GM19467 (cell line): ENCODE results near the gene SORCS3.

Experiments
- ATAC-seq: cut with Tn5 transposase; IDR thresholded peaks from one replicate; pipeline ENCODE4 v1.9.1; 2021; ENCODE audit warnings: mild to moderate bottlenecking, moderate library complexity; ENCODE audit not compliant: unreplicated experiment

The SORCS3 gene

GRCh38 chr10:104641187-104641936 is at the start of gene SORCS3:
Gene SORCS3 (plus strand): TSS chr10:104641290.
- ATAC-seq, result no peak

GRCh38 chr10:104591441-104591840 is 49.6 kb upstream of the SORCS3 start:
- ATAC-seq, result no peak

- ATAC-seq, result no peak
Observed at GRCh38 chr10:104601166-104601565, 39.9 kb upstream of the SORCS3 start.

- no peak for ATAC-seq
Observed at GRCh38 chr10:104608091-104608828, 32.8 kb upstream of the SORCS3 start.

GRCh38 chr10:104612571-104613205 is 28.4 kb upstream of the SORCS3 start:
- no peak for ATAC-seq

GRCh38 chr10:104613406-104613805 is 27.7 kb upstream of the SORCS3 start:
- ATAC-seq, result no peak

- no peak for ATAC-seq
Observed at GRCh38 chr10:104614245-104614831, 26.8 kb upstream of the SORCS3 start.

GRCh38 chr10:104615136-104615535 is 26.0 kb upstream of the SORCS3 start:
- ATAC-seq, result no peak

- ATAC-seq, result no peak
Observed at GRCh38 chr10:104617831-104618230, 23.3 kb upstream of the SORCS3 start.

- ATAC-seq, result no peak
Observed at GRCh38 chr10:104622175-104622574, 18.9 kb upstream of the SORCS3 start.

GRCh38 chr10:104622598-104623209 is 18.4 kb upstream of the SORCS3 start:
- ATAC-seq, result no peak

GRCh38 chr10:104630731-104631130 is 10.4 kb upstream of the SORCS3 start:
- ATAC-seq, result no peak

GRCh38 chr10:104631946-104632345 is 9.1 kb upstream of the SORCS3 start:
- no peak for ATAC-seq

GRCh38 chr10:104638861-104639589 is 2.1 kb upstream of the SORCS3 start:
- no peak for ATAC-seq

GRCh38 chr10:104639590-104640338 is 1.3 kb upstream of the SORCS3 start:
- ATAC-seq, result no peak

GRCh38 chr10:104640339-104641186 is 527 bp upstream of the SORCS3 start:
- ATAC-seq, result no peak

- ATAC-seq, result no peak
Observed at GRCh38 chr10:104641937-104642657, 1.0 kb downstream of the SORCS3 start.

GRCh38 chr10:104642658-104643302 is 1.7 kb downstream of the SORCS3 start:
- ATAC-seq, result no peak
